ENCODE measurements around the gene HLA-DRB1. TPM values are rescaled to one million over a fixed set of nuclear protein-coding genes. Genes with fewer than 3 reads are reported as not detected.

HLA-DRB1 gene
- total and polyA plus RNA-seq, 2 donors (not counting 3 experiments of a cell fraction or from before 2014, with no cell fraction given): not detected

DNA sequence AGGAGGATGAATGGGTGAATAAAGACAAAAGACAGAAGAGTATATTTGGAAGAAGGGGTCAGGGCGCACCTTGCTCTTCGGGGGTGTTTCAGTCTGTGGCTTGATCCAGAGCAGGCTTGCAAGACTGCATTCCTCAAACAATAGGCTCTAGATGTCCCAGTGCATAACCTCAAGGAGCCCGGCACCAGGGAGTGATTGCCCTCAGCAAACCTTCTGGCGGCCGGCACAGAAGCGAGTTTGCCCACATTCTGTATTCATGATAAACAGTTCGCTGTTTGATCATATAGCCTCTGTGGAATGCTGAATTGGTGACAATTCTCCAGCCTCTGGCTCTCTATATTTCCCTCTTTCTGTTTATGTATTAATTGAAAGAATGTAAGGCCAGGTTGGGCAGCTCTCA, 29.9 kb downstream of the HLA-DRB1 start:
- FAIRE-seq (no peak), DNase-seq (ENCODE audit: low read depth, low spot score) (no peak)
- ChIA-PET POLR2A (no interaction called here), CTCF (no interaction called here)
- H3K79me2 ChIP-seq (ENCODE audit: control insufficient read depth, insufficient read depth, low read length): no peaks in the 10 kb centered on the region
- no peaks in the 10 kb centered on the region for H3K9me3 ChIP-seq (replicated peaks; ENCODE audit: control insufficient read depth, insufficient read depth, low read length)
- H3K4me3 ChIP-seq (replicated peaks in 1 of 3; ENCODE audit: insufficient read depth in 1 of 3, low read depth in 1 of 3, low read length in 3 of 3): no peak overlapping the region
- H3K27ac ChIP-seq (ENCODE audit: insufficient read depth, low read depth, low read length): no peak overlapping the region
- no peaks in the 10 kb centered on the region for H3K9me1 ChIP-seq (replicated peaks; ENCODE audit: control insufficient read depth, extremely low read depth, insufficient read depth, low read length)
- dilution Hi-C loops (cut with MboI; ENCODE audit: extremely low pct_ligation_motif_present, low sequenced_read_pairs) (no loop called here), intact Hi-C loops (cut with micrococcal nuclease) (loop anchor here (5.0 kb wide), 1 partner anchor 37 kb away; no protein-coding TSS in a partner anchor)
- no peak overlapping the region for H2AFZ ChIP-seq (ENCODE audit: low read depth, low read length)
- H4K20me1 ChIP-seq (replicated peaks; ENCODE audit: control insufficient read depth, extremely low read depth, insufficient read depth, low read length): no peaks in the 10 kb centered on the region
- H3K27me3 ChIP-seq (ENCODE audit: control insufficient read depth in 2 of 2, insufficient read depth in 2 of 2, low read length in 2 of 2): peaks cover 2 to 3% of the 10 kb centered on the region in 2 experiments
- BruUV-seq (replicated peaks): no TSS peak
- H3K36me3 ChIP-seq (ENCODE audit: control insufficient read depth in 2 of 2, extremely low read depth in 1 of 2, insufficient read depth in 2 of 2, low read length in 2 of 2): no peaks in the 10 kb centered on the region
- no peak for TF ChIP-seq POLR2AphosphoS5 (IDR thresholded peaks at IDR 0.05; ENCODE audit: insufficient read depth, low read depth, low read length)
- TF ChIP-seq, protein P1, sequence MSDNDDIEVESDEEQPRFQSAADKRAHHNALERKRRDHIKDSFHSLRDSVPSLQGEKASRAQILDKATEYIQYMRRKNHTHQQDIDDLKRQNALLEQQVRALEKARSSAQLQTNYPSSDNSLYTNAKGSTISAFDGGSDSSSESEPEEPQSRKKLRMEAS (IDR thresholded peaks at IDR 0.05; ENCODE audit: insufficient read depth, insufficient read length): no peak
- no peak for TF ChIP-seq MYC (IDR thresholded peaks at IDR 0.05; ENCODE audit: low read depth, low read length)
- no peak for TF ChIP-seq EZH2 (IDR thresholded peaks at IDR 0.05; ENCODE audit: borderline replicate concordance, low read depth, low read length, severe bottlenecking)
- TF ChIP-seq GATA2 (IDR thresholded peaks at IDR 0.05; ENCODE audit: insufficient read depth, insufficient read length, low read depth, low read length): no peak
- TF ChIP-seq FOS (IDR thresholded peaks at IDR 0.05; ENCODE audit: borderline replicate concordance, insufficient read depth, low read length): no peak
- TF ChIP-seq, protein P2, sequence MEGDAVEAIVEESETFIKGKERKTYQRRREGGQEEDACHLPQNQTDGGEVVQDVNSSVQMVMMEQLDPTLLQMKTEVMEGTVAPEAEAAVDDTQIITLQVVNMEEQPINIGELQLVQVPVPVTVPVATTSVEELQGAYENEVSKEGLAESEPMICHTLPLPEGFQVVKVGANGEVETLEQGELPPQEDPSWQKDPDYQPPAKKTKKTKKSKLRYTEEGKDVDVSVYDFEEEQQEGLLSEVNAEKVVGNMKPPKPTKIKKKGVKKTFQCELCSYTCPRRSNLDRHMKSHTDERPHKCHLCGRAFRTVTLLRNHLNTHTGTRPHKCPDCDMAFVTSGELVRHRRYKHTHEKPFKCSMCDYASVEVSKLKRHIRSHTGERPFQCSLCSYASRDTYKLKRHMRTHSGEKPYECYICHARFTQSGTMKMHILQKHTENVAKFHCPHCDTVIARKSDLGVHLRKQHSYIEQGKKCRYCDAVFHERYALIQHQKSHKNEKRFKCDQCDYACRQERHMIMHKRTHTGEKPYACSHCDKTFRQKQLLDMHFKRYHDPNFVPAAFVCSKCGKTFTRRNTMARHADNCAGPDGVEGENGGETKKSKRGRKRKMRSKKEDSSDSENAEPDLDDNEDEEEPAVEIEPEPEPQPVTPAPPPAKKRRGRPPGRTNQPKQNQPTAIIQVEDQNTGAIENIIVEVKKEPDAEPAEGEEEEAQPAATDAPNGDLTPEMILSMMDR (IDR thresholded peaks at IDR 0.05; ENCODE audit: extremely low read depth in 1 of 2, insufficient read depth in 1 of 2, low read depth in 1 of 2, low read length in 2 of 2): no peak
- TF ChIP-seq JUN (IDR thresholded peaks at IDR 0.05; ENCODE audit: borderline replicate concordance, insufficient read depth, insufficient read length, low read depth): no peak
- no peak for TF ChIP-seq POLR2A (IDR thresholded peaks at IDR 0.05; ENCODE audit: low read depth, low read length)
- H3K4me2 ChIP-seq (ENCODE audit: insufficient read depth, low read length): no peak overlapping the region
- no peak overlapping the region for H3K9ac ChIP-seq (replicated peaks; ENCODE audit: extremely low read depth, insufficient read depth, low read length)
- no peaks in the 10 kb centered on the region for H3K4me1 ChIP-seq (ENCODE audit: control insufficient read depth, extremely low read depth, insufficient read depth, low read length)
